ENCODE results near the gene NR4A1. TPM values are rescaled to one million over a fixed set of nuclear protein-coding genes. Genes with fewer than 3 reads are reported as not detected.

Gene NR4A1
- polyA plus RNA-seq, 1 donor, result 50.4 TPM

DNA sequence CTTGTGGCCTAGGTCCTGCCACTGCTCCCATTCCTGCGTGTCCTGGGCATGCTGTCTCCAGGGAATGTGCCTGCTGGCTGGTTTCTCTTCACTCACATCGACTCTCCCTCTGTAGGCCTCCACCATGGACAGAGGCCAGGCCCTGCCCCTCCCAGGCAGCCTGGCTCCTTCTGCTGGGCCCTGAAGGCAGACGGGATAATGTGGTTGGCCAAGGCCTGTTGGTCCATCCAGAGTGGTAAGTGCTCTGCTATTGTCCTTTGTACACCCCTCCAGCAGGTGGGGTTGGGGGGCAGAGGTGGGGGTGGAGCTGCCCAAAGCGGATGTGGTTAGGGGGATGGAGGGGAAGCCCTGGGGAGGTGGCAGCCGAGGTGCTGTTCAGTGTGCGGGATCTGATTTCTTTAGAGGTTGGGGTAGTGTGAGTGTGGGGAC lies 9.5 kb upstream of the NR4A1 start:
- DNase-seq (ENCODE audit: low read depth), result no peak

DNA sequence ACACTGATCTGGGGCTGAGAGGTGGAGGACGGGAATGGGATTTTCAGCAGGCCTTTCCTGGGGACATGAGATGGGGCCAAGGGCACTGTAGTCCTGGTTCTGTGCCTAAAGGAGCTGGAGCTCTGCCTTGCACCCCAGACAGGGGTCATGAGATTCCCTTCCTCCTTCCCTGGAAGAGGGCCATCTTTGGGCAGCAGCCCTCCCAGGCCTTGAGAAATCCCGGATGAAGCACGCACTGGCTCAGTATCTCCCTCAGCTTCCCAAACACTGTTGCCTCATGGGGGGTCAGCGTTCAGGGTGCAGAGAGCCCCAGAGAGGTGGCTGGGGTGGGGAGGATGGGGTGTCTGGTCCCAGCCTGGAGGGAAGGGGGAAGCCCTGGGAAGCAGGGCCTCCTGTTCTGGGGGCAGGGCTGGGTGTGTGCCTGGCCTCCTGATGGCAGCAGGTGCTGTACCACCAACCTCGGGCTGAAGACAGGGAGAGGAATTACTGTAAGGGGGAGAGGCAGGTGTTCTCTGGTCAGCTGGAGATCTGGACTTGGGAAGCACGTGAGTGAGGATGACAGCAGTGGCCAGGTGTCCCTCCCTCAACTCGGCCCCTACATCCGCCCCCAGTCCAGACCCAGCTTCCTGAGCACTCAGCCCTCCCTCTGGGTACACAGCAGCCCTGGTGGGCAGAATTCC lies 8.4 kb upstream of the NR4A1 start:
- DNase-seq (ENCODE audit: low read depth), result no peak

DNA sequence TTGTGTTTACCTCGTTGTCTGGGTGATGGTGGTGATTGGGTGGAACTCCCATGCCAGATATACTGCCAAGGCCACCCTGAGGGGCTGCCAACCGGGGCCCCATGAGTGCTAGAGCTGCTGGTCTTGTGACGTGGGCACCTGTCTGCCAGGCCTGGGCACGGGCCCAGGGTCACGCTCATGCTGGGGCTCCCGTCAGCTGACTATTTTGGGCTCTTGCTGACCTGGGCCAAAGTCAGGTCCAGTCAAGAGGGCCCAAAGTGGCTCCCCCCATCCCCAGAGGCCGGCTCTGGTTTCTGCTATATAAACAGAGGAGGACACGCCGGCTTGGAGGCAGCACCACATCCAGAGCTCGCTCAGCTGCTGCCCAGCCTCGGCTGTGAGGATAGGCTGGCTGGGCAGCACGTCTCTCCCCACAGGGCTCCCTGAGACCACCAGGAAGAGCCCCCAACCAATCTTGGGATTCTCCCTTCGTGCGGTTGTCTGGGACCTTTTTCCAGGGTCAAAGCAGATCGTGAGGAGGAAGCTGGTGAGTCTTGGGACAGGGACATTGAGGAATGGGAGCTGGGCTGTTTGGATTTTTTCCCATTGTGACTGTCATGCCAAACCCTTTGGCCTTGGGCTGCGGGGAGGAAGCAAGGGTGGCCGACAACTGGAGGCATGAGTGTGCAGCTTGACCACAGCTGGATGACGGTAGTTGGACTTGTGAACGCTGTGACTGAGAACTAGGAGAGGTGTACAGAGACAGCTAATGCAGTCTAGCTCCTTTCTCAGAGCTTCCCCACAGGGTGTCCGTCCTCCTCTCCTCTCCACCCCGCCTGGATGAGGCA lies 7.6 kb upstream of the NR4A1 start:
- DNase-seq (ENCODE audit: low read depth), result no peak

DNA sequence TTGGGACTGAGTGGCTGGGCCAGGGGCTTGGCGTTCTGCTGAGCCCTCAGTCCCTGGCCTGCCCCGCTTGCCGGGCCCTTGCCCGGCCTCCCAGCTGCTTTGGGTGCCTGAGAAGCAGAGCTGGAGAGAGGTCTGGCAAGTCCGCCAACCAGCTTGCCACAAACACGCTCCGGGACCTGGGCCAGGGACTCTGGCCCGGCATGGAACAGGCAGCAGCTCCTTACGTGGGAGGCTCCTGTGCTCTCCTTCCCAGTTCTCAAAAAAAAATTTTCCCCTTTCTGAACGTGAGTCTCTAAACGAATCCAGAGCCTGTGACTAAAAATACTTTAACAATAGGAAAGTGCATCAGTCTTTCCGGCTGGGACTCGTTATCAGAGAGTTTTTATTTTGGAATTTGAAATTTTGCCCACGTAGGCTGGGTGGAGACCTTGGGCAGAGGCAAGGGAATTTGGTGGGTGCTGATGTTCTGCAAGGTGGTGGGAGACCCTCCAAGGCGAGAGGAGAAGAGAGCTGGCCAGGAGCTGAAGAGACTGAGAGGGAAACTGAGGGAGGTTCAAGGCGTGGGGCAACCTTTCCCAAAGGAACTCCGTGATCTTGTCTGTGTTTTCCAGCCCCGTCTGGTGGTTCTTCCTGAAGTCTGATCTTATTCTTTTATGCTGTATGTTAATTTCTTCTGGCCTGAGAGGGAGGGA lies 6.8 kb upstream of the NR4A1 start:
- no peak for DNase-seq (ENCODE audit: low read depth)

DNA sequence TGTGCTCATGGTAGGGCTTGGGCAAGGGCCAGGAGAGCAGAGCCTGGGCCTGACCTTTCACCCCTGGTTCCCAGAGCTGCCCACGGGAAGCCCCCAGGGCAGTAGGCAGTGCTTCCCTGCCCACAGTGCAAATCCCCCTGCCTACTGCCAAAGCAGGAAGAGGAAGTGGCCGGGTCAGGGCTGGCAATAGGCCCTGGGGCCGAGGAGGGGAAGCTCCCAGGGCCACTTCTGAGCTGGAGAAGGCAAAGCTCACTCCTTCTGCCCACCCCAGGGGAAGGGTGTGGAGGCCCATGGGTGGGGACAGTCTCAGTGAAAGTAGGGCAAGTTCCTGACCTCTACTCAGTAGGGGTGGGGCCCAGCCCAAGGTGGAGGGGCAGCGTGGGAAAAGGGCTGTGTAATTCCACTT lies 5.4 kb upstream of the NR4A1 start:
- DNase-seq (ENCODE audit: low read depth), result no peak

DNA sequence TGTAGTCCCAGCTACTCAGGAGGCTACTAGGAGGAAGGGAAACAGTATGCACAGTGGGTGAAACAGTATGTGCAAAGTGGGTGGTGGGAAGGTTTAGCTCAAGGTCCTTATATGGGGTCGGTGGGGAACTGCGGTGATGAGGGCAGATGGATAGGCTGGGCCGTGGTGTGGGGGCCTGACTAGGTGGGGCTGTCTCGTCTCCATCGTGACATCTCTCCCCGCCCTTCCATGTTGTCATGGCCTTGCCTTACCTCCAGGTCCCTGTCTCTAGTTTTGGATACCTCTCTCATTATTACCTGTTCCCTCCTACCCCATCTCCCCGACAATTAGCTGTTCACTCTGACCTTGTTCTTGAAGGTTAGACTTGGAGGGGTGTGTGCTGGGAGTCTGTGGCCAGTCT lies 4.4 kb upstream of the NR4A1 start:
- no peak for DNase-seq (ENCODE audit: low read depth)

DNA sequence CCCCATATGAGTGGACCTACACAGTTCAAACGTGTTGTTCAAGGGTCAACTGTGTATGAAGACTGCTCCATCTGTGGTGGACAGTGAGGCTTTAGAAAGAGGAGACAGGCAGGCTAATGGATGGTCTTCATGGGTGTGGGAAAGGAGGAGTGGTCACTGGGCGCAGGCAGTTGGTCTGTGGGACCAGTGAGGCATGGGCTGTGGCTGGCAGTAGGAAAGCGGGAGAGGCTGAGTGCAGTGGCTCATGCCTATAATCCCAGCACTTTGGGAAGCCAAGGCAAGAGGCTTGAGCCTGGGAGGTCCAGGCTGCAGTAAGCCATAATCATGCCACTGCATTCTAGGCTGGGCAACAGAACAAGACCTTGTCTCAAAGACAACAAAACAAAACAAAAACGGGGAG lies 2.0 kb upstream of the NR4A1 start:
- no peak for DNase-seq (ENCODE audit: low read depth)

DNA sequence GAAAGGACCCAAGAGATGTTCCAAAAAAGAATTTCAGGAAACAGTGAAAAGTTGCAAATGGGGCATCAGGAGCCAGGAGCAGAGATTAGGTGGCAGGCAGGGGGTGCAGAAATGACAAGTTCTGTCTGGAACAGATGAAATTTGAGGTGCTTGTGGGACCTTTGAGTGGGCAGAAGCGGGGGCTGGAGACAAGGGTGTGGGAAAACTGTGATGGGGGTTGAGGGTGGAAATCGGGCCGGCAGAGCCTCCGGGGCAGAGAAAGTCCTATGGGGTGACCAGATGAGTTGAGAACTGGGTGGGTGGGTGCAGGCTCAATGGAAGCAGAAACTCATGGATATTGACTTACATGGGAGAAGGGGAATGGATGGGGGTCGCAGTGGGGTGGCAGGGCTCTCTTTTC lies 1.6 kb upstream of the NR4A1 start:
- DNase-seq (ENCODE audit: low read depth), result no peak

DNA sequence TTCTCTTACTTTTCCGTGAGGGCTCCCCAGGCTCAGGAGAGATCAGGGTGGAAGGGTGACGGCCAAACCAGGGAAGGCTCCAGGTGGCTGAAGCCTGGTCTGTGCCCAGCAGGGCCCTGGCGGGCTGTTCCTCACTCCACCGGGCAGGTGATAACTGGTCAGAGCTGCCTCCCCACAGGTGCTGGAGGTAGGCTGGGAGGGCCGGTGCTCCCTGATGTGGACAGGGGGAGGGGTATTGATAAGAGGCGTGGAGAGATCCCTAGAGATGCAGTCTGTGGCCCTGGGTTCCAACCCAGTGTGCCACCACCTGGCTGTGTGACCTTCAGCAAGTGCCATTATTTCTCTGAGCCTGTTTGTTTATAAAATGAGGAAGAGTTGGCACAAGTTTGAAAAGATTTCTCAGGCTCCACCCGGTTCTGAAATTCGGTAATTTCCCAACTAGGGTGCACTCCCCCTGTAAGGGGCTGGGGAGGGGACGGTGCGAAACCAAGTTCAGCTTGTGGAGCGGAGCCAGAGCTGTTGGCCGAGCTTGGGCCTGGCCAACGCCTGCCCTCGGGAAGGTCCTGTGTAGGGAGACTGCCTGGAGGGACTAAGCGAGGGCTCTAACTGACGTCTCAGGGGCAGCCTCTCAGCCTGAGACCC lies 1.0 kb upstream of the NR4A1 start:
- DNase-seq (ENCODE audit: low read depth), result no peak

DNA sequence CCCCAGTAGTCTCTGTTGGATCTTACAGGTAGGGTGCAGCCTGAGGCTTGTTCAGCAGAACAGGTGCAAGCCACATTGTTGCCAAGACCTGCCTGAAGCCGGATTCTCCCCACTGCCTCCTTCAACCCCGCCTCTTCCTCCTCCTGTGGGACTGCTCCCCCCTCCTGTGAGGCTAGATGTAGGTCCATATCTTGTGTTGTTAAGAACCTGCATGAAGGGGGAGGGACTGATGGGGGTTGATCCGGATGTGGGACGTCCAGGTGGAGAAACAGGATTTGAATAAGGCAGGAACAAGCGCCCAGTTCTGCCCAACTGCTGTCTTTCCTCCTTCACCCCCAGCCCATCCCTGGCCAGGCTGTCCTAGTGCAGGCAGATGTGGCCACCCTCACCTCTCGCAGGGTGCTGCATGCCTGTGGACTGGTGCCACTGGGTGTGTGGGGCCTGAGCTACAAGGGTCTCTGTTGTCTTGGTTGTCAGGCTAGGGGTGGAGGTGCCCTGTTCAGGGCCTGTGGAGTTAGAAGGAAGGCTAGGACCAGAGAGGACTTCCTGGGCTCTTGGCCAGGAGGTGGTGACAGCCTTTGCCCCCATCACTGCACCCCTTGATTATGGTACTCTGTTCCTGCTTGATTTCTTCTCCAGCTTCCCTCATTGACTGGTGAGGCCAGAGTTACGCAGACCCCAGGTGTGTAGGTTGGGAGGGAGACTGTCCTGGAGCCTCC lies 1.4 kb downstream of the NR4A1 start:
- DNase-seq (ENCODE audit: low read depth), result no peak

DNA sequence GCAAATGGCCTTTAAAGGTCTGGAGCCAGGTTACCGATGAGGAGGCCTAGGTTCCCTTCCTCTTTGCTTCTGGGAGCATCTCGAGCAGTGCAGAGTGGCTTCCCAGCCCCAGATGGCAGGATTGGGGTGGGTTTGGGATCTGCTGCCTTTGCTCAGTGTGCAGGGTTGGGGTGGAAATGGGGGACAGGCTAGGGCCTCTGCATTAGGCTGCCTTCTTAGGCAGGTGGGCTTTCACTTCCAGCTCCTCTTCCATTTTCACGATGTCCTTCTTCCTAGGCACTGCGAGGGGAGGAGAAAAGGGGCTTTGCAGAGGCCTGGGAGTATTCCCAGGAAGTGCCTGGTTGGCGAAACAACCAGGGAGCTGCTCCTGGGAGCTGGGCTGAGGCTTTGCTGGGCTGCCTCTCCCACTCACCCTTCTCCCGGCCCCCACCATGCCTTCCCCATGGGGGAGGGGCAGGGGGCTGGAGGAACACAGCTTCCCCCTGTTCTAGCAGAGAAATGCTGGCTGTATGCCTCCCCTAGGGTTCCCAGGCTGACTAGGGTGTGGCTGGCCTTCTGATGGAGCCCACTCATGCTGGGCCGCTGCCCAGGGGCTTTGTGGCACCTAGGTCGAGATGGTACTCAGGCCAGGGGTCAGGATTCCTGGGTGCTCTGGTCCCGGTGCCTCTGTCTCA lies 2.4 kb downstream of the NR4A1 start:
- DNase-seq (ENCODE audit: low read depth), result no peak

DNA sequence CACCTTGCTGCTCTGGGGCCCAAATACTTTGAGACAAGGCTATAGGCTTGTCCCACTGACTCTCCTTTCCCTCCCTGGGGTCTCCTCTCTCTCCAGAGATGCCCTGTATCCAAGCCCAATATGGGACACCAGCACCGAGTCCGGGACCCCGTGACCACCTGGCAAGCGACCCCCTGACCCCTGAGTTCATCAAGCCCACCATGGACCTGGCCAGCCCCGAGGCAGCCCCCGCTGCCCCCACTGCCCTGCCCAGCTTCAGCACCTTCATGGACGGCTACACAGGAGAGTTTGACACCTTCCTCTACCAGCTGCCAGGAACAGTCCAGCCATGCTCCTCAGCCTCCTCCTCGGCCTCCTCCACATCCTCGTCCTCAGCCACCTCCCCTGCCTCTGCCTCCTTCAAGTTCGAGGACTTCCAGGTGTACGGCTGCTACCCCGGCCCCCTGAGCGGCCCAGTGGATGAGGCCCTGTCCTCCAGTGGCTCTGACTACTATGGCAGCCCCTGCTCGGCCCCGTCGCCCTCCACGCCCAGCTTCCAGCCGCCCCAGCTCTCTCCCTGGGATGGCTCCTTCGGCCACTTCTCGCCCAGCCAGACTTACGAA lies 3.1 kb downstream of the NR4A1 start:
- DNase-seq (ENCODE audit: low read depth), result no peak

DNA sequence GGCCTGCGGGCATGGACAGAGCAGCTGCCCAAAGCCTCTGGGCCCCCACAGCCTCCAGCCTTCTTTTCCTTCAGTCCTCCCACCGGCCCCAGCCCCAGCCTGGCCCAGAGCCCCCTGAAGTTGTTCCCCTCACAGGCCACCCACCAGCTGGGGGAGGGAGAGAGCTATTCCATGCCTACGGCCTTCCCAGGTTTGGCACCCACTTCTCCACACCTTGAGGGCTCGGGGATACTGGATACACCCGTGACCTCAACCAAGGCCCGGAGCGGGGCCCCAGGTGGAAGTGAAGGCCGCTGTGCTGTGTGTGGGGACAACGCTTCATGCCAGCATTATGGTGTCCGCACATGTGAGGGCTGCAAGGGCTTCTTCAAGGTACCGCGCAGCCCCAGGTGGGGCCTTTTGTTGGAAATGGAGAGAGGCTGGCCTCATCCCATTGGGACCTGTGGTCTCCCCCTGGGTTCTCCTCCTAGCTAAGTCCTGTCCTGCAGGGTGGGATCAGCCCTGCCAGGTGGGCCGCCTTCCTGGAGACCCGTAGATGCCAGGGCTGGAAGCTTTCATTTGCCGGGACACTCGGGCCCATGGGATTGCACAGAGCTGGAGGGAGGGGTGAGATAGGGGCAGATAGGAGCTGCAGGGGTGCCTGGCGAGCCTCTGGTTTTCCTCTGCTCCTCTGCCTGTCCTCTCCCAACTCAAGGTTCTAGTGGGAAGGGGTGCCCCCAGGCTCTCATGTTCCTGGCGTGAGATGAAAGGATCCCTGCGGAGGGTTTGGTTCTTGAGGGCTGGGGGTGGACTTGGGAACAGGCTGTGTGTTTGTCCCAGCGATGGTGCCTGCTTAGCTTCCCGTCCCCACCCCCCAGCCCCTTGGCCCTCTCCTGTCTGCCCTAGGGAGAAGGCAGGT lies 3.8 kb downstream of the NR4A1 start:
- no peak for DNase-seq (ENCODE audit: low read depth)

DNA sequence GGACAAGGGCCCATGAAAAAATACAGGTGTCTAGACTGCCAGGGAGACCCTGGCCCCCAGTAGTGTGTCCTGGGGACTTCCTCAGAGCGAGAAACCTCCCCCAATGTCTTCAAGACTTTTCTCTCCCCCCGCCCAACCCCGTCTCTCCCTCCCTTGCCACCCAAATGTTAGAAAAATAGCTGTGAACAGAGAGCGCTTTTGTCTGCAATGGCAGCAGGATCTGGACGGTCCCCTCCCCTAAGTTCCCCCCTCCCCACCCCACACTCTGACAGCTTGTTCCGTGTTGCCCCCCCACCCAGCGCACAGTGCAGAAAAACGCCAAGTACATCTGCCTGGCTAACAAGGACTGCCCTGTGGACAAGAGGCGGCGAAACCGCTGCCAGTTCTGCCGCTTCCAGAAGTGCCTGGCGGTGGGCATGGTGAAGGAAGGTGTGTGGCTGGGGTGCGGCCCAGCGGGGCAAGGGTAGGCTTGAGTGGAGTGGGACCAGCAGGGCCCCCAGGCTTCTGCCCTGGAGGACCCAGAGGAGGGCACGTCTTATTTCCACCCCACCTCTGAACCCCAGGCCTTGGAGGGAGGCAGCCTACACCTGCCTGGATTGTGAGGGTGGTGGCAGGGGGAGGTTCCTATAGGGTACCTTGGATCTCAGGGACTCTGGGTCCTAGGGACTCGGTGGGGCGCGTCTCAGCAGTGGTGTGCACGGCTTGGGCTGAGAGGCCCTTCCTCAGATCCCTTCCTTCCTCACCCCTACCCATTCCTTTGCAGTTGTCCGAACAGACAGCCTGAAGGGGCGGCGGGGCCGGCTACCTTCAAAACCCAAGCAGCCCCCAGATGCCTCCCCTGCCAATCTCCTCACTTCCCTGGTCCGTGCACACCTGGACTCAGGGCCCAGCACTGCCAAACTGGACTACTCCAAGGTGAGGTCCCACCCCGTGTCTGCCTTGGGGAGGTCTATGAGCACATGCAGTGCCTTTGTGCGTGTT lies 4.8 kb downstream of the NR4A1 start:
- no peak for DNase-seq (ENCODE audit: low read depth)

DNA sequence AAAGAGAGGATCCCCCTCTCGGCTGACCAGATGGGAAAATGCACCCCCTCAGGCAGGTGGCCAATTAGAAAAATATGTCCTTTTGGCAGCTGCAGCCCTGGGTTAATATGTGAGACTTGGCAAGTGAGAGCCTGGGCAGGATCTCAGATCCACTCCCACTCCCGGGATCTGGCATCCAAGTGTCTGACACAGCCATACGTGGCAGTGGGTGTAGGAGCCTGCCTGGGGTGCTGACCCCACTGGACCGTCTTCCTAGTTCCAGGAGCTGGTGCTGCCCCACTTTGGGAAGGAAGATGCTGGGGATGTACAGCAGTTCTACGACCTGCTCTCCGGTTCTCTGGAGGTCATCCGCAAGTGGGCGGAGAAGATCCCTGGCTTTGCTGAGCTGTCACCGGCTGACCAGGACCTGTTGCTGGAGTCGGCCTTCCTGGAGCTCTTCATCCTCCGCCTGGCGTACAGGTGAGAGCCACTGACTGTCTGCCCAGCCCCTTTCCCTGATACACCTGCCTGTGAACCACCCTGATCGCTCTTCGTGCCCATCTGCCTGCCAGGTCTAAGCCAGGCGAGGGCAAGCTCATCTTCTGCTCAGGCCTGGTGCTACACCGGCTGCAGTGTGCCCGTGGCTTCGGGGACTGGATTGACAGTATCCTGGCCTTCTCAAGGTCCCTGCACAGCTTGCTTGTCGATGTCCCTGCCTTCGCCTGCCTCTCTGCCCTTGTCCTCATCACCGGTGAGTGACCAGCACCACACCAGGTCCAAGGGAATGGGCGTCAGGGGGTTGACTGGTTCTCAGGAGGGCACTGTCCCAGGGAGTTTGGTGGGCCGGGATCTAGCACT lies 5.8 kb downstream of the NR4A1 start:
- no peak for DNase-seq (ENCODE audit: low read depth)

DNA sequence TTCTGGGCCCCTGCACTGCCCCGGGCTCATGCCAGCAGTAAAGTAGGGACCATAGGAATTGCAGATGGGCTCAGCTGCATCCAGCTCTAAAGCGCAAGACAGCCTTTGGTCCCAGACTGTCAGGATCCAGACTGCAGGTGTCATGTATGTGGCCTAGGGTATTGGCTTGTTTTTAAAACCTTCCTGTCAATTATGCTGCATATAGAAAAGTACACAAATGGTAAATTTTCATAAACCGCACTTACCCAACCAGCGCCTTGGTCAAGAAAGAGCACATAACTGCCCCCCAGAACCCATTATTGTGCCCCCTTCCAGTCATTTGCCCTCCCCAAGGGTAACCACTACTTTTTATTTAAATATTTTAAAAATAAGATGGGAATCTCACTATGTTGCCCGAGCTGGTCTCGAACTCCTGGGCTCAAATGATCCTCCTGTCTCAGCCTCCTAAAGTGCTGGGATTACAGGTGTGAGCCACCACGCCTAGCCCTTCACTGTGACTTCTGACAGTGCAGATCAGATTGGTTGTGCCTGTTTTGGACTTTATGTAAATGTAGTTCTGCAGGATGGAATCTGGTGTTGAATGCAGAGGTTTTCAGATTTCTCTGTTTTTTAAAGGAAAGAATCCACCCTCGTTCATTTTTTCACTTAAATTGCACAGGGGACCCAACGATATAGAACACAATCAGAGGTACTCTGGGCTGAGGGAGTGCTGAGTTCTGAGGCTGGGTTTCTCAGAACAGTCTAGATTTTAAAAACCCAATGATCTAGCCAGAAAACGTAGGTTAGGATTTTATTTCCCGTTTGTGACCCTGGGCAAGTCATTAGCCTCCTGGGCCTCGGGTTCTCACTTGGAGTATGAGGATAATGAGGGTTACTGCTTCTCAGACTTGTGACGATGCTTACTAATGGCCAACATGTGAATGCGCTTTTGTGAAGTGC lies 6.7 kb downstream of the NR4A1 start:
- DNase-seq (ENCODE audit: low read depth), result no peak
